H1 (cell line): ENCODE results near the gene LRG1. TPM values are rescaled to one million over a fixed set of nuclear protein-coding genes. Genes with fewer than 3 reads are reported as not detected.

Experiments
- CTCF ChIA-PET: fragments of 300-600 bp; sonication (Branson Sonifier 250); formaldehyde crosslinking; loops from one replicate; lab custom pipeline; 2021; ENCODE audit not compliant: partially characterized antibody; lab: Charles Lee
- POLR2A ChIA-PET: fragments of 300-600 bp; sonication (Branson Sonifier 250); formaldehyde crosslinking; loops from one replicate; lab custom pipeline; 2021; ENCODE audit warnings: inconsistent platforms; ENCODE audit not compliant: partially characterized antibody; lab: Charles Lee
- DNase-seq, 2 experiments: peaks; one replicate each; pipeline versions ENCODE4 v3.0.0 to v3.0.0-alpha.2; 2010 to 2022; ENCODE audit warnings: low spot score in 2 of 2, low read depth in 1 of 2, mixed read lengths in 1 of 2
- FAIRE-seq: peaks from 2 replicates; lab custom pipeline; 2011; peaks lifted over from hg19 to GRCh38; lab: Jason Lieb, UNC
- H2AFZ ChIP-seq: 2 replicates; pipeline ENCODE4 v1.8.1; 2012; ENCODE audit warnings: low read length, inconsistent platforms
- H2AK5ac ChIP-seq: 2 replicates; pipeline ENCODE4 v1.6.1; 2013; ENCODE audit warnings: low read depth, low read length
- H2BK120ac ChIP-seq: replicated peaks from 2 replicates; pipeline ENCODE3; 2013; ENCODE audit warnings: low read depth, low read length, inconsistent platforms
- H2BK12ac ChIP-seq: 2 replicates; pipeline ENCODE4 v1.6.1; 2013; ENCODE audit warnings: low read depth, low read length
- H2BK15ac ChIP-seq: 2 replicates; pipeline ENCODE4 v1.6.1; 2013; ENCODE audit warnings: low read length
- H2BK20ac ChIP-seq: 2 replicates; pipeline ENCODE4 v1.6.1; 2013; ENCODE audit warnings: low read length
- H2BK5ac ChIP-seq: 2 replicates; pipeline ENCODE4 v1.6.1; 2013; ENCODE audit warnings: low read depth, low read length
- H3K14ac ChIP-seq: 2 replicates; pipeline ENCODE4 v1.6.1; 2013; ENCODE audit warnings: inconsistent platforms; ENCODE audit not compliant: insufficient read length
- H3K18ac ChIP-seq: 2 replicates; pipeline ENCODE4 v1.6.1; 2013; ENCODE audit warnings: low read length; ENCODE audit errors: extremely low read depth
- H3K23ac ChIP-seq: 2 replicates; pipeline ENCODE4 v1.6.1; 2013; ENCODE audit warnings: inconsistent platforms; ENCODE audit not compliant: insufficient read length
- H3K23me2 ChIP-seq: 2 replicates; pipeline ENCODE4 v1.6.1; 2013; ENCODE audit warnings: low read depth, low read length
- H3K27ac ChIP-seq: 2 replicates; pipeline ENCODE4 v1.6.1; 2011; ENCODE audit warnings: low read depth, low read length, inconsistent platforms
- H3K27me3 ChIP-seq, 4 experiments: replicated peaks in 1 of 4; 1 replicate in 1 of 4; 2 replicates in 3 of 4; pipeline versions ENCODE4 v1.6.1 to v1.8.1; 2011 to 2013; ENCODE audit warnings: low read length in 3 of 4, mild to moderate bottlenecking in 3 of 4, inconsistent platforms in 2 of 4, mixed read lengths in 2 of 4, moderate library complexity in 1 of 4; ENCODE audit not compliant: control insufficient read depth in 3 of 4, insufficient read depth in 3 of 4; ENCODE audit errors: extremely low read depth in 1 of 4
- H3K36me3 ChIP-seq, 4 experiments: 2 replicates each; pipeline versions ENCODE4 v1.6.1 to v1.8.1; 2011 to 2013; ENCODE audit warnings: mild to moderate bottlenecking in 4 of 4, low read length in 3 of 4, moderate library complexity in 2 of 4, control low read depth in 1 of 4, inconsistent platforms in 1 of 4; ENCODE audit not compliant: insufficient read depth in 4 of 4, control insufficient read depth in 2 of 4
- H3K4ac ChIP-seq: replicated peaks from 2 replicates; pipeline ENCODE3; 2013; ENCODE audit warnings: low read length, low read depth, mixed read lengths, inconsistent platforms; ENCODE audit not compliant: insufficient read length
- H3K4me1 ChIP-seq, 4 experiments: replicated peaks in 1 of 4; 1 replicate in 1 of 4; 2 replicates in 3 of 4; pipeline versions ENCODE4 v1.6.1 to v1.8.1; 2011 to 2013; ENCODE audit warnings: low read length in 3 of 4, inconsistent platforms in 2 of 4, mixed read lengths in 1 of 4; ENCODE audit not compliant: insufficient read depth in 4 of 4, control insufficient read depth in 3 of 4
- H3K4me2 ChIP-seq, 2 experiments: 2 replicates each; pipeline versions ENCODE4 v1.6.1 to v1.8.1; 2011 to 2013; ENCODE audit warnings: low read depth in 2 of 2, low read length in 2 of 2, control low read depth in 1 of 2, inconsistent platforms in 1 of 2, mild to moderate bottlenecking in 1 of 2; ENCODE audit not compliant: insufficient read depth in 1 of 2
- H3K4me3 ChIP-seq, 4 experiments: fragments of 200-600, 300-600 bp in 1 of 4; sonication (generic), shearing (Covaris generic), sonication (Bioruptor Twin) in 1 of 4; 2 replicates each; pipeline versions ENCODE4 v1.5.1 to v1.8.1; 2011 to 2016; ENCODE audit warnings: low read length in 4 of 4, low read depth in 3 of 4, control low read depth in 2 of 4, inconsistent platforms in 2 of 4, mild to moderate bottlenecking in 2 of 4, mixed read lengths in 1 of 4, moderate library complexity in 1 of 4; ENCODE audit not compliant: insufficient read depth in 2 of 4; ENCODE audit errors: extremely low read depth in 1 of 4
- H3K56ac ChIP-seq: replicated peaks from 2 replicates; pipeline ENCODE3; 2013; ENCODE audit warnings: low read depth, mild to moderate bottlenecking, mixed read lengths, low read length, inconsistent platforms; ENCODE audit not compliant: insufficient read length
- H3K79me1 ChIP-seq: 2 replicates; pipeline ENCODE4 v1.6.1; 2013; ENCODE audit warnings: low read depth, low read length, control low read depth
- H3K79me2 ChIP-seq, 2 experiments: 2 replicates each; pipeline versions ENCODE4 v1.6.1 to v1.8.1; 2012 to 2013; ENCODE audit warnings: low read length in 2 of 2, mild to moderate bottlenecking in 2 of 2, inconsistent platforms in 1 of 2; ENCODE audit not compliant: insufficient read depth in 2 of 2, control insufficient read depth in 1 of 2
- H3K9ac ChIP-seq, 4 experiments: replicated peaks in 1 of 4; 1 replicate in 1 of 4; 2 replicates in 3 of 4; pipeline versions ENCODE4 v1.6.1 to v1.8.1; 2011 to 2013; ENCODE audit warnings: low read depth in 3 of 4, low read length in 3 of 4, control low read depth in 2 of 4, mild to moderate bottlenecking in 2 of 4, moderate library complexity in 2 of 4, inconsistent platforms in 1 of 4; ENCODE audit errors: extremely low read depth in 1 of 4
- H3K9me3 ChIP-seq, 2 experiments: 2 replicates each; pipeline versions ENCODE4 v1.6.1 to v1.8.1; 2012 to 2013; ENCODE audit warnings: mild to moderate bottlenecking in 2 of 2, moderate library complexity in 2 of 2, control low read depth in 1 of 2, inconsistent platforms in 1 of 2, low read depth in 1 of 2, low read length in 1 of 2, mixed read lengths in 1 of 2; ENCODE audit not compliant: insufficient read depth in 2 of 2
- H4K20me1 ChIP-seq, 2 experiments: replicated peaks in 1 of 2; 2 replicates each; pipeline versions ENCODE3 to v1.8.1; 2011 to 2013; ENCODE audit warnings: inconsistent platforms in 2 of 2, low read length in 2 of 2, mild to moderate bottlenecking in 1 of 2; ENCODE audit not compliant: insufficient read depth in 2 of 2, control insufficient read depth in 1 of 2
- H4K5ac ChIP-seq: 2 replicates; pipeline ENCODE4 v1.6.1; 2013; ENCODE audit warnings: low read length, low read depth, mixed read lengths, inconsistent platforms; ENCODE audit not compliant: insufficient read length
- H4K8ac ChIP-seq: 2 replicates; pipeline ENCODE4 v1.8.0; 2013; ENCODE audit warnings: mild to moderate bottlenecking, moderate library complexity, low read length, inconsistent platforms; ENCODE audit not compliant: insufficient read depth; ENCODE audit errors: extremely low read depth
- H4K91ac ChIP-seq: replicated peaks from 2 replicates; pipeline ENCODE3; 2013; ENCODE audit warnings: low read length, mixed read lengths, inconsistent platforms; ENCODE audit not compliant: insufficient read length
- BRCA1 ChIP-seq: IDR thresholded peaks from 2 replicates; pipeline ENCODE4 v1.6.1; 2012; ENCODE audit warnings: low read depth, low read length, improper control_type of control experiment
- PHF8 ChIP-seq: fragments of 200-600 bp; sonication (generic); conservative IDR thresholded peaks from 2 replicates; pipeline ENCODE4 v1.7.1; 2012; ENCODE audit warnings: low read depth, mild to moderate bottlenecking, inconsistent platforms, low read length, moderate library complexity
- POU5F1 ChIP-seq: IDR thresholded peaks from 2 replicates; pipeline ENCODE4 v1.6.1; 2011; ENCODE audit warnings: low read depth, mild to moderate bottlenecking, low read length, moderate library complexity
- TAF7 ChIP-seq: optimal IDR thresholded peaks from 2 replicates; pipeline ENCODE3; 2011; ENCODE audit warnings: low read depth, mild to moderate bottlenecking, inconsistent platforms, low read length, moderate library complexity, borderline replicate concordance
- TBP ChIP-seq: IDR thresholded peaks from 2 replicates; pipeline ENCODE4 v1.6.1; 2011; ENCODE audit warnings: low read depth, low read length, improper control_type of control experiment
- WGBS, 2 experiments: shearing (Covaris generic) in 1 of 2; methylation state at CpG; one replicate each; pipeline versions ENCODE4 v1.1.6 to v1.1.7; 2013 to 2015; ENCODE audit warnings: low lambda C conversion rate in 2 of 2, mixed read lengths in 2 of 2, inconsistent platforms in 1 of 2, low coverage in 1 of 2, missing lambda C conversion rate in 1 of 2; ENCODE audit not compliant: insufficient replicate concordance in 2 of 2, insufficient coverage in 1 of 2, insufficient read length in 1 of 2; ENCODE audit errors: extremely low coverage in 1 of 2, missing lambda C conversion rate in 1 of 2; 5-methylcytosine and 5-hydroxymethylcytosine counted together
- polyA plus RNA-seq, 7 experiments: library from polyadenylated mRNA; depleted of rRNA in 3 of 7; stranded (reverse) in 5 of 7; unstranded in 2 of 7; fragments of >200 nt in 5 of 7; fragments of 200-250 nt in 2 of 7; gene quantifications; 1 replicate in 5 of 7; 2 replicates in 1 of 7; 4 replicates in 1 of 7; pipeline versions ENCODE4 v1.2.1 to v1.2.3, GENCODE V29; 2011 to 2013; ENCODE audit warnings: missing spikeins in 2 of 7, mixed read lengths in 2 of 7
- total RNA-seq: library from RNA; stranded (reverse); fragmentation: NEBNext Ultra II Directional; extraction: Animal tissue kit (Norgen Biotek cat#: 25700); gene quantifications from 2 replicates; pipeline ENCODE4 v1.2.1, GENCODE V29; 2021

The LRG1 gene
- total and polyA plus RNA-seq, 2 of the 8 experiments (the other 6 are each of a cell fraction or from before 2014, with no cell fraction given) = 0.48 to 0.79 TPM

DNA sequence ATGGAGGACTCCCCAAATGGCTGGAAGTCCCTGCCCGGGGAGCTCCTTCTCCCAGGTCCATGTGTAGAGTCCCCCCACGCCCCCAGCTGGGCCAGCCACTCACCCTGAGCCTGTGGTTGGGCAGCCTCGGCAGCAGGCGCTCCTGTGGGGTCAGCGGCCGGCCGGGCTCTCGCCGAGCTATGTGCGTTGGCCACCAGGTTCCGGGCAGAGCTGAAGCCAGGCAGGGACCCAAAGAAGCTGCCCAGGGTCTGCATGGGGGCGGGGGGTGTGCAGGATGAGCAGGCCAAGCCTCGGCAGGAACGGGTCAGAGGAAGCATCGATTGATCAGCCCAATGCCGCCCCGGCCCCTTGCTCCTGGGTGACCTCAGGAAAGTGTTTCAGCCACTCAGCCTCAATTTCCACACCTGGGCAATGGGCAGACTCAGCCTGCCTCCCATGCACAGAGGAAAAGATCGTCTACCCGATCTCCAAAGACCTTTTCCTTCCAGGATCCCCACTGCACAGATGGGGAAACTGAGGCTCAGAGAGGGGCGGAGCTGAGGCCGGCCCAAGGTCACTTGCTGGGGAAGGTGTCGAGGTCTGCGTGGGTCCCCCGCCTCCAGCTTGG, 22.3 kb downstream of the LRG1 start:
- TF ChIP-seq POU5F1 (no peak), BRCA1 (no peak), TAF7 (no peak), TBP (no peak), PHF8 (no peak)
- no peak overlapping the region for H3K14ac ChIP-seq
- peaks cover 2 to 35% (median 25%) of the 10 kb centered on the region in 4 experiments; a peak in 6 of 7 replicates for H3K27me3 ChIP-seq
- no peaks in the 10 kb centered on the region for H3K79me2 ChIP-seq
- H3K4me2 ChIP-seq = no peak overlapping the region
- no peak for FAIRE-seq
- no peak overlapping the region for H3K56ac ChIP-seq
- no peak overlapping the region for H2AK5ac ChIP-seq
- no peaks in the 10 kb centered on the region for H3K23me2 ChIP-seq
- H3K4me1 ChIP-seq = peaks cover 0 to 3% (median under 1%) of the 10 kb centered on the region in 4 experiments; a peak in 2 of 7 replicates
- no peaks in the 10 kb centered on the region for H3K9me3 ChIP-seq
- DNase-seq = no peak
- no peak overlapping the region for H3K9ac ChIP-seq
- H2BK20ac ChIP-seq = no peak overlapping the region
- WGBS, 2 experiments = 89% methylated on average over 19 of the region's 24 CpGs; no CpG with 5 or more reads in 1 of the 2 experiments
- H4K91ac ChIP-seq = no peak overlapping the region
- no peak overlapping the region for H3K18ac ChIP-seq
- H3K4ac ChIP-seq = no peak overlapping the region
- POLR2A ChIA-PET = interaction anchor here (0.6 to 3.9 kb wide), 12 partner anchors 7 to 108 kb away, joined by 3 to 27 read pairs (median 4); partner anchors contain the start of genes LRG1 and PLIN5
- no peak overlapping the region for H3K27ac ChIP-seq
- no peaks in the 10 kb centered on the region for H3K36me3 ChIP-seq
- no peak overlapping the region for H2BK12ac ChIP-seq
- H4K5ac ChIP-seq = no peak overlapping the region
- no peak overlapping the region for H3K4me3 ChIP-seq
- H2BK15ac ChIP-seq = no peak overlapping the region
- CTCF ChIA-PET = interaction anchor here (0.7 to 5.8 kb wide), 10 partner anchors 9 to 118 kb away, joined by 3 to 62 read pairs (median 3); partner anchors contain the start of genes PLIN5 and SEMA6B
- no peak overlapping the region for H2BK5ac ChIP-seq
- no peak overlapping the region for H3K23ac ChIP-seq
- no peak overlapping the region for H2BK120ac ChIP-seq
- no peak overlapping the region for H2AFZ ChIP-seq
- H4K20me1 ChIP-seq = no peaks in the 10 kb centered on the region
- no peak overlapping the region for H4K8ac ChIP-seq
- no peaks in the 10 kb centered on the region for H3K79me1 ChIP-seq
